Osteocyte (in vitro differentiated cells): ENCODE measurements around the gene HOXD4. TPM values are rescaled to one million over a fixed set of nuclear protein-coding genes. Genes with fewer than 3 reads are reported as not detected.

Source experiments
- DNase-seq: peaks from one replicate; pipeline ENCODE4 v3.0.0; 2021; ENCODE audit warnings: mixed read lengths; ENCODE audit not compliant: unreplicated experiment; ENCODE audit errors: extremely low spot score
- H3K27ac Mint-ChIP-seq: one replicate; pipeline ENCODE4 v1.8.0; 2021; ENCODE audit warnings: mild to moderate bottlenecking, mixed read lengths; ENCODE audit not compliant: unreplicated experiment
- H3K27me3 Mint-ChIP-seq: one replicate; pipeline ENCODE4 v1.8.0; 2021; ENCODE audit warnings: mixed read lengths; ENCODE audit not compliant: unreplicated experiment
- H3K36me3 Mint-ChIP-seq: one replicate; pipeline ENCODE4 v1.8.0; 2021; ENCODE audit warnings: mixed read lengths; ENCODE audit not compliant: unreplicated experiment
- H3K4me1 Mint-ChIP-seq: one replicate; pipeline ENCODE4 v1.8.0; 2021; ENCODE audit warnings: mixed read lengths; ENCODE audit not compliant: unreplicated experiment
- H3K4me3 Mint-ChIP-seq: one replicate; pipeline ENCODE4 v1.8.0; 2021; ENCODE audit warnings: mild to moderate bottlenecking, moderate library complexity, mixed read lengths; ENCODE audit not compliant: unreplicated experiment
- H3K9me3 Mint-ChIP-seq: one replicate; pipeline ENCODE4 v1.8.0; 2021; ENCODE audit warnings: mixed read lengths; ENCODE audit not compliant: unreplicated experiment
- total RNA-seq: library from RNA; stranded (reverse); gene quantifications from 2 replicates; pipeline ENCODE4 v1.2.1, GENCODE V29; 2021
- TF ChIP-seq, protein P1 (sequence below): fragments of 200-600 bp; sonication (generic); IDR thresholded peaks from 2 replicates; pipeline ENCODE4 v1.5.0; 2021; ENCODE audit warnings: antibody characterized with exemption, mild to moderate bottlenecking, moderate library complexity

The HOXD4 gene
- total RNA-seq, 1 donor from 2014 or later: not detected

DNA sequence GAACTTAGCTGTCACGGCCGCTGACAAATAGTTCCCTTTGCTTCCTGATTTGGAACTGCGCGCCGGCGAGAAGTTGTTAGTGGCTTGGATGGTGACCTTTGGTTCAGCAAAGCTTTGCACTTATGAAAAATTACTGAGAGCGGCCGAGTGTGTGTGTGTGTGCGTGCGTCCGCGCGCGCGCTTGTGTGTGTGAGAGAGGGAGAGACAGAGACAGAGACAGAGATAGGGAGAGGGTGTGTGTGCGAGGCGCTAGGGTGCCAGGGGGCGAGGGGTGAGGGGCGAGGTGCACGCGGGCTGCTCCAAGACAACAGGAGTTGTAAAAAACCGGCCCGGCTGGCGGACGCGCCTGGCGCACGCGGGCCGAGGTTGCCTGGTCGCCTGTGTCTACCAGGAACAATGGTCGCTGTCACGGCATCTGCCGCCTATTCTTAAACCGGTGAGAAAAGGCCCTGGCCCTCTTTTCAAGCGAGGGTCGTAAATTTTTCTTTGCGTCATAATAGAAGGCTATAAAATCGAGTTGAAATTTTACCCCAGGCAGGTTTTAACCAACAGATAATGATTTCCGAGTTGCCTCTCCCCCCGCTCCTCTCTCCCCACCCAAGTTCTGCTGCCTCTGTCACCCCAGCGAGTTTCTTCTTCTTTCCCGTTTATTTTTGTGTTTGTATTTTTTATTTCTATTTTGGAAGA, 6.3 kb downstream of the HOXD4 start:
- no peak for DNase-seq
- Mint-ChIP-seq H3K4me1 (peaks cover 19% of the 10 kb centered on the region), H3K27ac (no peak overlapping the region), H3K27me3 (peaks cover 85% of the 10 kb centered on the region), H3K4me3 (peak overlapping the region; percentile 8), H3K9me3 (no peaks in the 10 kb centered on the region), H3K36me3 (no peaks in the 10 kb centered on the region)
- TF ChIP-seq, protein P1, sequence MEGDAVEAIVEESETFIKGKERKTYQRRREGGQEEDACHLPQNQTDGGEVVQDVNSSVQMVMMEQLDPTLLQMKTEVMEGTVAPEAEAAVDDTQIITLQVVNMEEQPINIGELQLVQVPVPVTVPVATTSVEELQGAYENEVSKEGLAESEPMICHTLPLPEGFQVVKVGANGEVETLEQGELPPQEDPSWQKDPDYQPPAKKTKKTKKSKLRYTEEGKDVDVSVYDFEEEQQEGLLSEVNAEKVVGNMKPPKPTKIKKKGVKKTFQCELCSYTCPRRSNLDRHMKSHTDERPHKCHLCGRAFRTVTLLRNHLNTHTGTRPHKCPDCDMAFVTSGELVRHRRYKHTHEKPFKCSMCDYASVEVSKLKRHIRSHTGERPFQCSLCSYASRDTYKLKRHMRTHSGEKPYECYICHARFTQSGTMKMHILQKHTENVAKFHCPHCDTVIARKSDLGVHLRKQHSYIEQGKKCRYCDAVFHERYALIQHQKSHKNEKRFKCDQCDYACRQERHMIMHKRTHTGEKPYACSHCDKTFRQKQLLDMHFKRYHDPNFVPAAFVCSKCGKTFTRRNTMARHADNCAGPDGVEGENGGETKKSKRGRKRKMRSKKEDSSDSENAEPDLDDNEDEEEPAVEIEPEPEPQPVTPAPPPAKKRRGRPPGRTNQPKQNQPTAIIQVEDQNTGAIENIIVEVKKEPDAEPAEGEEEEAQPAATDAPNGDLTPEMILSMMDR: no peak

DNA sequence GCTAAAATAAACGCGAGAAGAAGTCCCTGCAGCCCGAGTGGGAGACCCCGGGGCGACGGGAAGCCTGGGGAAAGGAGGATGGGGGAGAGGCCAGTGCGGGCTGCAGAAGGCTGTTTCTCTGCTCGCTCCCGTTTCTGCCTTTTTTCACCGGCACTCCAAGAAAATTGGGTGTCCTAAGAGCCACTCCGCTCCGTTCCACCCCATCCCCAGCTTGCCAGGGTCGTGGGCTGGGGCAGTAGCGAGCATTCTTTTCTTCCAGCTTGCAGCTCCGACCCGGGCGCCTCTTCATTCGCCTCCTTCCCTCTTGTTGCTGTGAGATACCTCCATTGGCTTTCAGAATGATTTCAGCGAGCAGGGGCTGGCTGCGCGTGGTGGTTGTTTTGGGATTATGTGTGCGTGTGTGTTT, 6.8 kb downstream of the HOXD4 start:
- Mint-ChIP-seq H3K9me3 (no peaks in the 10 kb centered on the region), H3K27me3 (peaks cover 84% of the 10 kb centered on the region), H3K4me3 (no peak overlapping the region), H3K4me1 (peaks cover 19% of the 10 kb centered on the region), H3K27ac (no peak overlapping the region), H3K36me3 (no peaks in the 10 kb centered on the region)
- TF ChIP-seq, protein P1: no peak
- DNase-seq: no peak

DNA sequence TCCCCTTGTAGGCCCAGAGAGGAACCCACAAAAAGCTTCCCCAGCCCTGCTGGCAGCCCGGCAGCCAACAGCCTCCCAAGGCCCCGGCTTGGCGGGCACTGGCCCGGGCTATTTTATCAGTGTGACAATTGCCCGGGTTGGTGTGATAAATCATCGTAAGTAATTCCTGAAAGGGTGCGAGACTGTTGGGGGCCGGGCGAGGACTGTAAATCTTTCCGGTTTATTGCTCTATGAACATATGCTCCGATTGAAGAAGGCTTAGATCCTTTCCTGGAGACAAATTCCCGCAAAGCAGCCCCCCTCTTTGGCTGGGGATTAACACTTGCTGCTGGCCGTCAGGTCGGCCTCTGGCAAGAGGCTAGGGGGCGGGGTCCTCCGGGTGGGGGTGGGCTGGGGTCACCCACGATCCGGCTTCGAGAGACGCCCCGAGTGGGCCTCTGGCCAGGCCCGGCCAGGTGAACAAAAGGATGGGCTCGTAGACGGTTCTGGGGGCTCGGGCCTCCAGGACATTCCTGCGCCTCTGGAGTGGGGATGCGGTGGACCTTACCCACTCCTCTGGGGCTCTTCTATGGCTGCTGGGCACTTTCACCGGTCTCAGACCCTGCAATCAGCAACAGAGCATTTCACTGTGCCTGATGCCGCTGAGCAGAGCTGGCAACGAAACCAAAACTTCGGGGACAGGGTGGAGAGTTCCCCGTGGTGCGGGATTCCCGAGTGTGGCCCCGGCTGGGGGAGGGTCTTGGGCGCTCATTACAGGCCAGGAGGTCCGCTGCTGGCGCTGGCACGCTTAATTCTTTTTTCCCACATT, 7.7 kb downstream of the HOXD4 start:
- H3K4me3 Mint-ChIP-seq: no peak overlapping the region
- H3K36me3 Mint-ChIP-seq: no peaks in the 10 kb centered on the region
- TF ChIP-seq, protein P1: no peak
- peaks cover 84% of the 10 kb centered on the region for H3K27me3 Mint-ChIP-seq
- DNase-seq: no peak
- H3K27ac Mint-ChIP-seq: no peak overlapping the region
- H3K9me3 Mint-ChIP-seq: peaks cover under 1% of the 10 kb centered on the region
- H3K4me1 Mint-ChIP-seq: peaks cover 19% of the 10 kb centered on the region

DNA sequence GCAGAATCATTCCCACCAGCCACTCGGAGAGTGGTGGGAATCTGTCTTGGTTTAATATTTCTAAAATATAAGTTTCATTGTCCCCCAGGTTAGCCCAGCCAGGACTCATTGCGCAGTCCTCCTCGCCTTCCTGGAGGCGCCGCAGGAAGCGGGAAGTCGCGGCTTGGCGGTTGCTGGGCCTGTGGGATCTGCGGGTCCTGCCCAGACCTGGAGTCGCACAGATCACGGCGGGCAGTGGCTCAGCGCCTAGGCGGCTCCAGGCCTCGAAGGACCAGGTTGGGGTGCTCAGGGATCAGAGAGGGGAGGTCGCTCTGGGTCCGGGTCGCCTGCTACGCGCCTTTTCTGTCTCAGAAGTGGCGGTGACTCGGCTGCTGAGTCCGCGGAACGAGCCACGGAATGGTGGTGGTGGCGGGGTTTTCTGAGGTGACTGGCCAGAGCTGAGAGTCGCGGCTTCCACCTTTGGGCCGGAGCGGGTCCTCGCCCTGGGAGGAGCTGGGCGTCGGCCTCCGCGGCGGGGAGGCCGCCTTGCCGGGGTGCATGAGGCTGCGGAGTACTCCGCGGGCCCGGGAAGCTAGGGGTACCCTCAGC, 8.4 kb downstream of the HOXD4 start:
- peaks cover 19% of the 10 kb centered on the region for H3K4me1 Mint-ChIP-seq
- no peaks in the 10 kb centered on the region for H3K36me3 Mint-ChIP-seq
- H3K9me3 Mint-ChIP-seq: peaks cover 3% of the 10 kb centered on the region
- TF ChIP-seq, protein P1: no peak
- no peak overlapping the region for H3K4me3 Mint-ChIP-seq
- peaks cover 84% of the 10 kb centered on the region for H3K27me3 Mint-ChIP-seq
- no peak for DNase-seq
- no peak overlapping the region for H3K27ac Mint-ChIP-seq
